GM12878 (cell line): ENCODE results near the gene GSTA4. TPM values are rescaled to one million over a fixed set of nuclear protein-coding genes. Genes with fewer than 3 reads are reported as not detected.
"Not testable (repeated sequence)": the region's sequence is repeated elsewhere in the genome, so short reads cannot be mapped to it uniquely, and the experiment has no call there.

Experiments
- ATAC-seq: fragments of 200-7000 bp; cut with Tn5 transposase; 3 replicates; pipeline ENCODE4 v1.9.1; 2020; ENCODE audit warnings: mild to moderate bottlenecking, moderate library complexity
- BruUV-seq: library from RNA; stranded (reverse); fragments of 400-500 nt; replicated peaks from 2 replicates; lab custom pipeline; 2021; lab: Mats Ljungman, UMichigan
- CTCF ChIA-PET: fragments of 300-600 bp; sonication (Branson Sonifier 250); formaldehyde crosslinking; extraction: SDS; loops from one replicate; lab custom pipeline; 2021; ENCODE audit warnings: inconsistent platforms; lab: Yijun Ruan, JAX
- POLR2A ChIA-PET: fragments of 350-600 bp; formaldehyde crosslinking; extraction: SDS; loops from one replicate; lab custom pipeline; 2021; ENCODE audit warnings: inconsistent platforms; lab: Charles Lee
- RAD21 ChIA-PET: fragments of 300-600 bp; sonication (Branson Sonifier 250); formaldehyde crosslinking; loops from one replicate; lab custom pipeline; 2023; ENCODE audit warnings: antibody characterized with exemption; ENCODE audit not compliant: unreplicated experiment; lab: Charles Lee
- SMC1A ChIA-PET: fragments of 300-600 bp; sonication (Branson Sonifier 250); formaldehyde crosslinking; loops from one replicate; lab custom pipeline; 2023; ENCODE audit not compliant: unreplicated experiment, uncharacterized antibody; lab: Charles Lee
- DNase-seq: peaks from one replicate; pipeline ENCODE4 v3.0.0-alpha.2; 2011; ENCODE audit warnings: low read depth, low spot score
- FAIRE-seq: peaks from 3 replicates; lab custom pipeline; 2011; peaks lifted over from hg19 to GRCh38; lab: Jason Lieb, UNC
- H2AFZ ChIP-seq: 2 replicates; pipeline ENCODE4 v1.6.0; 2011; ENCODE audit warnings: low read depth, low read length, control low read depth; ENCODE audit not compliant: control insufficient read depth
- H3K27ac ChIP-seq: 2 replicates; pipeline ENCODE4 v1.5.1; 2011; ENCODE audit warnings: control low read depth; ENCODE audit not compliant: control insufficient read depth, insufficient read depth
- H3K27me3 ChIP-seq, 2 experiments: replicated peaks in 1 of 2; 2 replicates each; pipeline versions ENCODE4 v1.6.0 to v1.6.1; 2011; ENCODE audit warnings: low read length in 1 of 2; ENCODE audit not compliant: control insufficient read depth in 2 of 2, insufficient read depth in 2 of 2
- H3K36me3 ChIP-seq, 2 experiments: 2 replicates each; pipeline ENCODE4 v1.5.1; 2011; ENCODE audit warnings: low read length in 1 of 2; ENCODE audit not compliant: control insufficient read depth in 2 of 2, insufficient read depth in 2 of 2
- H3K4me1 ChIP-seq: 2 replicates; pipeline ENCODE4 v1.6.1; 2011; ENCODE audit warnings: mild to moderate bottlenecking, low read length, moderate library complexity, mixed read lengths; ENCODE audit not compliant: control insufficient read depth, insufficient read depth
- H3K4me2 ChIP-seq: 2 replicates; pipeline ENCODE4 v1.6.0; 2011; ENCODE audit warnings: control low read depth; ENCODE audit not compliant: control insufficient read depth, insufficient read depth
- H3K4me3 ChIP-seq: fragments of 200-600 bp; sonication (generic); 2 replicates; pipeline ENCODE4 v1.5.1; 2016
- H3K79me2 ChIP-seq: 2 replicates; pipeline ENCODE4 v1.6.0; 2011; ENCODE audit warnings: low read length; ENCODE audit not compliant: control insufficient read depth, insufficient read depth
- H3K9ac ChIP-seq: 2 replicates; pipeline ENCODE4 v1.8.0; 2011; ENCODE audit warnings: low read length, control low read depth, mixed read lengths; ENCODE audit not compliant: control insufficient read depth, insufficient read depth
- H3K9me3 ChIP-seq: replicated peaks from 3 replicates; pipeline ENCODE4 v1.5.1; 2011; ENCODE audit warnings: mild to moderate bottlenecking, low read length; ENCODE audit not compliant: control insufficient read depth, insufficient read depth
- H4K20me1 ChIP-seq: 2 replicates; pipeline ENCODE4 v1.6.0; 2011; ENCODE audit not compliant: control insufficient read depth, insufficient read depth
- BHLHE40 ChIP-seq, 2 experiments: fragments of 450-650 bp in 1 of 2; IDR thresholded peaks; 2 replicates each; pipeline ENCODE4 v1.6.1; 2011 to 2017; ENCODE audit warnings: low read depth in 2 of 2, borderline replicate concordance in 1 of 2, improper control_type of control experiment in 1 of 2, low read length in 1 of 2, mild to moderate bottlenecking in 1 of 2
- E2F4 ChIP-seq: IDR thresholded peaks from 2 replicates; pipeline ENCODE4 v1.6.1; 2012; ENCODE audit warnings: low read depth, low read length, improper control_type of control experiment
- ESRRA ChIP-seq: IDR thresholded peaks from 2 replicates; pipeline ENCODE4 v1.6.1; 2012; ENCODE audit warnings: mild to moderate bottlenecking, low read length, improper control_type of control experiment
- HCFC1 ChIP-seq: fragments of 150-350 bp; IDR thresholded peaks from 2 replicates; pipeline ENCODE4 v1.6.1; 2014; ENCODE audit warnings: low read length
- IRF4 ChIP-seq: IDR thresholded peaks from 2 replicates; pipeline ENCODE4 v1.6.1; 2011; ENCODE audit warnings: low read depth, low read length
- POLR2AphosphoS5 ChIP-seq: IDR thresholded peaks from 2 replicates; pipeline ENCODE4 v1.6.1; 2011; ENCODE audit warnings: mild to moderate bottlenecking, low read length, inconsistent platforms
- RAD51 ChIP-seq: fragments of 450-650 bp; IDR thresholded peaks from 2 replicates; pipeline ENCODE4 v1.6.1; 2016; ENCODE audit warnings: moderate library complexity, mild to moderate bottlenecking, inconsistent platforms
- SP1 ChIP-seq: IDR thresholded peaks from one replicate; pipeline ENCODE4 v1.6.1; 2011; ENCODE audit warnings: low read depth, low read length
- SREBF1 ChIP-seq: IDR thresholded peaks from 2 replicates; pipeline ENCODE4 v1.6.1; 2012; ENCODE audit warnings: mild to moderate bottlenecking, low read length
- YY1 ChIP-seq: IDR thresholded peaks from 2 replicates; pipeline ENCODE4 v1.6.1; 2011; ENCODE audit warnings: low read depth, mild to moderate bottlenecking, low read length
- WGBS: methylation state at CpG from one replicate; pipeline ENCODE4 v1.1.6; 2016; ENCODE audit warnings: low lambda C conversion rate; ENCODE audit not compliant: insufficient replicate concordance, insufficient coverage; ENCODE audit errors: missing lambda C conversion rate; 5-methylcytosine and 5-hydroxymethylcytosine counted together
- in situ Hi-C: fragments of 300-500 bp; cut with MboI; formaldehyde crosslinking; loops from 9 replicates; pipeline ENCODE4 v1.14.3; 2018; ENCODE audit warnings: mixed read lengths
- intact Hi-C: fragments of 100-400 bp; cut with micrococcal nuclease; formaldehyde crosslinking; loops from one replicate; pipeline ENCODE4 v1.14.2; 2022; ENCODE audit not compliant: unreplicated experiment
- polyA plus RNA-seq, 11 experiments: library from polyadenylated mRNA; depleted of rRNA in 4 of 11; unstranded in 6 of 11; stranded (reverse) in 5 of 11; fragments of >200 nt; fragmentation: Nextera tagmentation in 4 of 11; fragmentation: Illumina TruSeq in 1 of 11; extraction: Ambion mirVana in 4 of 11; extraction: Trizol in 1 of 11; gene quantifications; 1 replicate in 1 of 11; 2 replicates in 10 of 11; pipeline versions ENCODE4 v1.2.1 to v1.2.3, GENCODE V29; 2011 to 2016; ENCODE audit warnings: inconsistent platforms in 2 of 11, missing spikeins in 2 of 11, low read depth in 1 of 11
- total RNA-seq, 4 experiments: library from RNA; depleted of rRNA in 3 of 4; stranded (reverse); fragments of >200 nt in 3 of 4; fragmentation: Illumina TruSeq in 1 of 4; extraction: Trizol in 1 of 4; gene quantifications; 2 replicates each; pipeline versions ENCODE4 v1.2.1 to v1.2.3, GENCODE V29; 2013 to 2021
- TF ChIP-seq, protein P1 (sequence below): IDR thresholded peaks from 2 replicates; pipeline ENCODE4 v1.6.1; 2011; ENCODE audit warnings: low read depth, mild to moderate bottlenecking, low read length, moderate library complexity, borderline replicate concordance; ENCODE audit errors: extremely low read depth

Gene GSTA4
- total and polyA plus RNA-seq, 10 of the 15 experiments (the other 5 are each of a cell fraction or from before 2014, with no cell fraction given): 1.9 to 9.7 (median 4.4) TPM

DNA sequence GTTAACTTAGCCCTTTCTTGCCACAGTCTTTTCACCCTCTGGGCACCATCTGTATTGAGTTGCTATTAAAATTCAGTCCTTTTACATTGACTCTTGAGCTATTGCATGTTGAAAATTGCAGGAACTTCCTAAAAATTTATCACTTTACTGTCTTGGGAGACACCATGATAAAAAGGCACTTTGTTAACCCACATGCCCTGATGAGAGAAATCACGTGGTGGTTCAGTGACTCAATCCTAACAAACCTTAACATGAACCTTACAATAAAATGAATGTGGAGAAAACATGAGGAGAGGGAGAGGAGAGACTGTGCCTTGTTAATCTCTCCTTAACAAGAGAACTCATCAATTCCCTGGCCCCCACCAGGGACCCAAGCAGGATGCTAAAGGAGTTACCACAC is 30.8 kb downstream of the GSTA4 start:
- no peaks in the 10 kb centered on the region for H4K20me1 ChIP-seq
- no peaks in the 10 kb centered on the region for H3K9me3 ChIP-seq
- no peak overlapping the region for H3K9ac ChIP-seq
- no peak overlapping the region for H3K27ac ChIP-seq
- H3K4me3 ChIP-seq: no peak overlapping the region
- no peaks in the 10 kb centered on the region for H3K79me2 ChIP-seq
- SMC1A ChIA-PET: no interaction called here
- H2AFZ ChIP-seq: no peak overlapping the region
- CTCF ChIA-PET: interaction anchor here (0.6 to 0.9 kb wide), 2 partner anchors 31 to 122 kb away, joined by 3 read pairs; no protein-coding TSS in a partner anchor
- TF ChIP-seq POLR2AphosphoS5 (no peak), SP1 (no peak)
- TF ChIP-seq, protein P1, sequence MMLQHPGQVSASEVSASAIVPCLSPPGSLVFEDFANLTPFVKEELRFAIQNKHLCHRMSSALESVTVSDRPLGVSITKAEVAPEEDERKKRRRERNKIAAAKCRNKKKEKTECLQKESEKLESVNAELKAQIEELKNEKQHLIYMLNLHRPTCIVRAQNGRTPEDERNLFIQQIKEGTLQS: no peak
- FAIRE-seq: no peak
- no peak overlapping the region for H3K4me2 ChIP-seq
- H3K36me3 ChIP-seq: no peaks in the 10 kb centered on the region
- intact Hi-C loops (no loop called here), in situ Hi-C loops (no loop called here)
- ATAC-seq: no peak
- POLR2A ChIA-PET: no interaction called here
- no peak for DNase-seq
- no TSS peak for BruUV-seq
- no peaks in the 10 kb centered on the region for H3K4me1 ChIP-seq
- WGBS: 0% methylated on average over 1 of the region's 1 CpG
- no peaks in the 10 kb centered on the region; a peak in 2 of 4 replicates for H3K27me3 ChIP-seq
- RAD21 ChIA-PET: no interaction called here

GRCh38 chr6:52962701-52963100 is 32.4 kb downstream of the GSTA4 start:
- Histone ChIP-seq H3K36me3 (no peaks in the 10 kb centered on the region), H3K79me2 (no peaks in the 10 kb centered on the region), H3K27me3 (no peaks in the 10 kb centered on the region; a peak in 2 of 4 replicates), H3K27ac (no peak overlapping the region), H2AFZ (no peak overlapping the region), H3K4me1 (no peaks in the 10 kb centered on the region), H3K4me2 (no peak overlapping the region), H3K9ac (no peak overlapping the region), H3K9me3 (no peaks in the 10 kb centered on the region), H3K4me3 (no peak overlapping the region), H4K20me1 (no peaks in the 10 kb centered on the region)
- no peak for FAIRE-seq
- CTCF ChIA-PET: no interaction called here
- DNase-seq: no peak
- 31% methylated on average over 6 of the region's 6 CpGs for WGBS
- in situ Hi-C loops: no loop called here
- no peak for ATAC-seq
- RAD21 ChIA-PET: no interaction called here
- BruUV-seq: no TSS peak
- POLR2A ChIA-PET: no interaction called here
- no peak for TF ChIP-seq IRF4
- no peak for TF ChIP-seq YY1
- no peak for TF ChIP-seq SREBF1
- TF ChIP-seq E2F4: no peak
- no peak for TF ChIP-seq ESRRA
- no peak for TF ChIP-seq HCFC1
- TF ChIP-seq BHLHE40 (IDR thresholded peaks at IDR 0.05; ENCODE audit: borderline replicate concordance in 1 of 2, low read depth in 2 of 2, low read length in 1 of 2): no peak
- TF ChIP-seq RAD51: no peak
- SMC1A ChIA-PET: no interaction called here
- intact Hi-C loops: no loop called here

DNA sequence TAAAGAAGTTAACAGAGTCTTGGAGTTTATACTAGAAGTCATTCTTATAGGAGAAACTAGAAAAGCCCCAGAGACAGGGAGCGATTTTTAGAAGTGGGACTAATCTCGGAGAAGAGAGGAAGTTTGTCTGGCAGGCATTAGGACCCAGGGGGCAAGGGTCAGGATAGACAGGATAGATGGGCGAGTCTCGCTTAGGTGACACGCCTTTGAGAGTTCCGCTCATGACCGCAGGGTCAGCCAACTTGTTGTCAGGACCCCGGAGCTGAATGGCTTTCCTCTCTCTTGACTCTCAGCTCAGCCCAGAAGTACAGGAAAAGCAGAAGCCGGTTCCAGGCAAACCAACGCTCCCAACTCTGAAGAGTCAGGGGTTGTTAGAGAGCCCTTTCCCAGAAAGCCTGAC is 34.1 kb downstream of the GSTA4 start:
- POLR2A ChIA-PET, in situ Hi-C loops, ATAC-seq, H3K9me3 ChIP-seq, H3K4me3 ChIP-seq, H3K36me3 ChIP-seq, intact Hi-C loops, DNase-seq, BruUV-seq, H3K79me2 ChIP-seq, H3K9ac ChIP-seq, H3K27ac ChIP-seq, H3K4me1 ChIP-seq, H2AFZ ChIP-seq, FAIRE-seq, H3K27me3 ChIP-seq, SMC1A ChIA-PET, H4K20me1 ChIP-seq, CTCF ChIA-PET, RAD21 ChIA-PET, H3K4me2 ChIP-seq: not testable (repeated sequence)
- 65% methylated on average over 10 of the region's 10 CpGs for WGBS
